Fibroblast of peridontal ligament (primary cell): Measurements from ENCODE around the gene TMEM131L.
A peak's percentile ranks its signal among the peaks of the same experiment; 100 is the strongest.
"Not testable (repeated sequence)": the region's sequence is repeated elsewhere in the genome, so short reads cannot be mapped to it uniquely, and the experiment has no call there.

ENCODE experiments used
- DNase-seq: peaks from one replicate; pipeline ENCODE4 v3.0.0-alpha.2; 2010; ENCODE audit errors: extremely low read depth

TMEM131L gene

DNA sequence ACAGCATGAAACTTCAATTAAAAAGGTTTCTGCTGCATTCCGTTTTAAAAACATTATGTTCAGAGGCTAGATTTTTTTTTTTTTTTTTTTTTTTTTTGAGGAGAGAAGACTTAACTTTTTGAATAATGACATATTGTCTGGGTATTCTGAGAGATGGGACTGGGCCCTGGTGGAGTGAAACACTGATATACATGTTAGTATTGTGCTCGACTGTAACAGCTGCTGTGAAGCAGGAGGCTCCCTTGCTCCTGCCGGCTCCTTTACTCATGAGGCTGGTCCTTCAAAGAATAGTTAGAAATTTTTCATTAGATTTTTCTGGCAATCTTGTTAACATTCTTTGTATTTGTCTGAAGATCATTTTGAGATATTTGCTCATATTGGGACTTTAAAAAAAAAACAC is 73.3 kb downstream of the TMEM131L start:
- no peak for DNase-seq

DNA sequence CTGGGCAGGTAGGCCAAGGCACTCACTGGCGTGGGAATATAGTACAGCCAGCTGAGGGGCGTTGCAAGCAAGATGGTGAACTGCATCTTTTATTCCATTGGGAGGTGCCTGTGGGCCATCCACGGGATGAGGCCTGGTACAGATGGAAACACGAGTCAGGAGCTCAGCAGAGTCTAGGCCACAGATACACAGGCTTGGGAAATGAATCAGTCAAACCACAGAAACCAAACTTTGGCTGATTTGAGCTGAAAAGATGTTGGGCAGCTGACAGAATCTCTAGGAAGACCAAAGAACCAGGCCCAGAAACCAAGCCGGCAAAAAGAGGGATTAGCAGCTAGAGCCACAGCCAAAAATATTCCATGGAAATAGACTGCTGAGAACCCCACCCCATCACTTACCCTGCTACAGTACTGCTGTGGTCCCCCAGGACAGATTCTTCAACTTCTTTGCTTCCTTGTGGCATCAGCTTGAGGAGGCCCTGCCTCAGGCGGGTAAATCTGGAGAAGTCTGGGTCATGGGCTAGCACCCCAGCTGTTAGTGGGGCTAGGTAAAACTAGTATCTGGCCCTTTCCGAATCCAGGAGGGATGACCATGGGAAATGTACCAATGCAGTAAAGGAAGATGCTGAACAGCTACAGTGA is 75.4 kb downstream of the TMEM131L start:
- DNase-seq, result peak; percentile 99

DNA sequence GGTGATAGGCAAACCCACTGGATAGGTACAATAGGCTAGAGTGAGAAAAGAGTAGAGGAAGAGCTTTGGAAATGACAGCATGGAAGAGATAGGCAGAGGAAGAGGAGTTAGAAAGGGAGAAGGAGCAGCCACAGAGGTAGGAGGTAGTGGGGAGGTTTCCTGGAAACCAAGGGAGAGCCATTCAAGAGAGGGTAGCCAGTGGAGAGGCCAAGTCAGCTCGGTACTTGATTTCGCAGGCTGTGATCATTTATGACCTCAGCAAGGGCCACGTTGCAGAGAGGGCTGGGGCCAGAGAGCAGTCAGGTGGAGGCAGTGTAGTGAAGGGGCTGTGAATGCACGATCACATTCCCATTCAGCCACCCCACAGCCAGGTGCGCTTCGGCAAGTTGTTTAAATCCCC is 76.0 kb downstream of the TMEM131L start:
- DNase-seq, result no peak

DNA sequence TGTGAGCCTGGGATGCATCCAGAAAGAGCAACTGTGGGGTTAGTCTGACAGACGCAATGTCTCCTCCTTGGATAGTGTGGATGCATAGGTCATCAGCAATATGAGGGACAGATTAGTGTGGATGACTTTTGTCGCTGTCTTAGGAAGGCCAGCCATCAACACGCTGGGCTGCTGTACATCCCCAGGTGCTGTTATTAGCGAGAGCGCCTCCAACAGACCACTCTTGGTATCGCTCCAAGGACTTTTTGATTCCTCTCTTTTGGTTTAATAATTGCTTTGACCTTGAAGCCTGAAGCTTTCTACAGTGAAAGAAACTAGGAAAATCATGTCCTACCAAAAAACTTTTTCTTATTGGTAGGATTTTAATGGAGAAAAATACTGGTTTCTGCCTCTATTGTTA is 76.7 kb downstream of the TMEM131L start:
- DNase-seq, result no peak

DNA sequence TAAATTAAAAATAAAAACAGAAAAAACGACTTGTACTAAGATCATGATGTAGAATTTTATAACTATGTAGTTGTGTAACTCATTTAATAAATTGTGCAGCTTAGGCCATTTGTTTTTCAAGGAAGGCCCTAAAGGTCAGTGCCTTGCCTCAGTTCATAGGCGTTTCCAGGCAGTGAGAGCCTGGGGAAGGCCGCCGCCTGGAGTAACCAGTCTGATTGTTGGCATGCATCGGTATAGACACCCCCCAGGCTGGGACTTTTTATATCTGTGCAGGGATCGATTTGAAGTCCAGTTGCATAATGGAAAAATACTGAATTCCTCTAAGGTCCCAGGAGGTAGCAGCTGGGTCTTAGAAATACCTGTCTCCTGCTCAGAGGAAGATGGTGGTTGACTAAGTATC is 77.2 kb downstream of the TMEM131L start:
- no peak for DNase-seq

DNA sequence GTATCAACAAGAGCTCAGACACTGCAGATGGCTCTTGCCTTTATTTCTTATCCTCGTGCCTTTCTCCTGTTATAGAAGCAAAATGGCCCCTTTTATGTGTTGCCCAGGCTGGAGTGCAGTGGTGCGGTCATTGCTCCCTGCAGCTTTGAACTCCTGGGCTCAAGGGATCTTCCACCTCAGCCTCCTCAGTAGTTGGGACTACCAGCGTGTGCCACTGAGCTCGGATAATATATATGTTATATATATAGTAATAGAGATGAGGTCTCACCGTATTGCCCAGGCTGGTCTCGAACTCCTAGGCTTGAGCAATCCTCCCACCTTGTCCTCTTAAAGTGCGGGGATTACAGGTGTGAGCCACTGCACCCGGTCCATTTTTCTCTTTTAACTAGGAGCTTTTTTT is 79.7 kb downstream of the TMEM131L start:
- DNase-seq, result no peak

DNA sequence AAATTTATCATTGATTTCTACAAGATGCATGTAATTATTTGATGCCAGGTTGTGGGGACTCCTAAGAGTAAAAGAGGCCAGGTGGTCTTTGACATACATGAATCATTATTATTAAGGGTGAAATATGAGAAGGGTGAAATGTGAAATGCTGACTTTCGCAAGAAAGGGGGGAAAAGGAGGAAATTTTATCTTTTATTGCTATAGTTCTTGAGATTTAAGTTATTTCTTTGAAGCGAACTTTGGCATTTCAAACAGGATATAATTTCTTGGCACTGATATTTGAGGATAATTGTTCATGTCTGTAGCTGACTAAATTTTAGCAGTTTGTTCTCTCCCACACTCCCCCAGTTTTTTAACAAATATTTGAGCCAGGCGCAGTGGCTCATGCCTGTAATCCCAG is 80.1 kb downstream of the TMEM131L start:
- DNase-seq, result no peak

DNA sequence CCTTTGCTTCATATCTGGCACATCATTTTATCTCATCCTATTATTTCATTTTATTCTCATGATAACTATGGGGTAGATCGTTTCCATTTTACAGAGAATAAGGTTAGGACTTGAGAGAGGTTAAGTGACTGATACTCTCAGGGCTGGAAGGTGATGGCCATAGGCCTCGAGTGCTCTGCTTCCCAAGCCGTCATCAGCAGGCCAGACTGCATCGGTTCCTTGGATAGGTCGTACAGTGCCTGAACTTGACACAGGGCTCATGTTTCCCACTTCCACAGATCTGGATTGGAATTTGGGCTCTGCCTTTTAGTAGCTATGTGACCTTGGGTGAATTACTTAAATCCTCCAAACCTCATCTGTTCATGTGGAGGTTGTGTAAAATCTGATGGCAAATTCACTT is 81.4 kb downstream of the TMEM131L start:
- no peak for DNase-seq

DNA sequence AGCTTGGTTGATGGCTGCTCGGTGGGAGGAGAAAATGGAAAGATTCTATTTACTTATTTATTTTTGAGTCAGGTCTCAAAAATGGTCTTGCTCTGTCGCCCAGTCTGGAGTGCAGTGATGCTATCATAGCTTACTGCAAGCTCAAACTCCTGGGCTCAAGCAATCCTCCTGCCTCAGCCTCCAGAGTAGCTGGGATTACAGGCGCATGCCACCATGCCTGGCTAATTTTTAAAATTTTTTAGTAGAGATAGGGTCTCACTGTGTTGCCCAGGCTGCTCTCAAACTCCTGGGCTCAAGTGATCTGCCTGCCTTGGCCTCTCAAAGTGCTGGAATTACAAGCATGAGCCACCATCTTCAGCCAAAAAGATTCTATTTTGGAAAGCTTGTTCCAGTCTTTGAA is 82.7 kb downstream of the TMEM131L start:
- not testable (repeated sequence) for DNase-seq

DNA sequence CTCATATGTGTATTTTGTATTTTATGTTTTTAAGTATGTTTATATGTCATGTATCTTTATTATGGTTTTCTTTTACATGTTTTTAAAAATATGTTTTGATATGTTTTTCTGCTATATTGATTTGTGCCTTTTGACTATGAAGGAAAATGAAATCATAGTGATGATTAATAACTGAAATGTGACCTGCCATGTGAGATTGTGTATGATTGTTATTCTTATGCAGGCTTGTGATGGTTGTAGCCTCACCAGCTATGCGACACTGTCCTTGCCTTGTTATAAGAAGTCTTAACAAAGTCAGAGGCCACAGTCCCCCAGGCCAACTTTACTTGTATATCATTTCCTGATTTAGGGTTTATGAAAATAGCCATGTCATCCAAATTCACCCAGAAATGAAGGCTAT is 83.2 kb downstream of the TMEM131L start:
- DNase-seq, result no peak

DNA sequence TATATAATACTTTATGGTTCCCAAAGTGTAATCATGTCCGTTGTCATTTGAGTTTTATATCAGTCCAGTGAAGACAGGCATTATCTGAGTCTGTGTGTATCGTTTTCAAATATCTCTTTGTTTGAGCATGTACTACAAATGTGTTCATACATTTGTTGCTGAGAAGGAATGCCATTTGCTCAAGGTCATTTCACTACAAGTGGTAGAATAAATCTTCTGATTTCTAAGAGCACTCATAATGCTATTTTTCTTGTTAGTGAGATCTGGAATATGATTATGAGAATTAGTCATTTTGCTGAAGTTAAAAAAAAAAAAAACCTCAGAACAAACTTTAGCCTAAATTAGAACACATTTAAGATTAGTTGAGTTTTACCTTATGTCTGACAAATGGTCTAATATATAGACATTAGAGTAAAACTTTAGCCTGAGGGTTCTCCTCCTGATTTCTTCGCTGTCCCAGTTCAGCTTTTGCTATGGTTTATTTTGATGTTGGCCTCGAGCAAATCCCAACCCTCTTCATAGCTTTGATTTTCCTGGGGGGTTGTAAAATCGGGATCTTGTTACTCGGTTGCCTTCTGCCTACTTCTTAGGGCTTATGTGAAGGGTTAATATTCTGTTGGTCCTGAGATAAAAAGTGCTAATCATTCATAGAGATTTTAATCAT is 87.1 kb downstream of the TMEM131L start:
- DNase-seq, result no peak

DNA sequence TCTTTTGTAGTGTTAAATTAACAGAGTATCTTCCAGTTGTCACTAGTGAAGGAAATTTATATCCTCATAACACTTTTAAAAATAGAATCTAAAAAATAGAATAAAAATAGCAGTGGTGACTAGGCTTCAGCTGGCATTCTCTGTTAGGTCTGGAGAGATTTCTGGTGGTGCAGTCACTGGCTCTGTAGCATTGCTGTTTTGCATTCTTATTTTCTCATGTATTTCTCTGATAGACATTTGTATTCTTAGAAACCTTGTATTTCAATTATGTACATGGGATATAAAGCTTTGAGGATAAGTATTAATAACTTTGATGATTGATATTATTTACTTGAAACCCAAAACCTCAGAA is 87.6 kb downstream of the TMEM131L start:
- no peak for DNase-seq

DNA sequence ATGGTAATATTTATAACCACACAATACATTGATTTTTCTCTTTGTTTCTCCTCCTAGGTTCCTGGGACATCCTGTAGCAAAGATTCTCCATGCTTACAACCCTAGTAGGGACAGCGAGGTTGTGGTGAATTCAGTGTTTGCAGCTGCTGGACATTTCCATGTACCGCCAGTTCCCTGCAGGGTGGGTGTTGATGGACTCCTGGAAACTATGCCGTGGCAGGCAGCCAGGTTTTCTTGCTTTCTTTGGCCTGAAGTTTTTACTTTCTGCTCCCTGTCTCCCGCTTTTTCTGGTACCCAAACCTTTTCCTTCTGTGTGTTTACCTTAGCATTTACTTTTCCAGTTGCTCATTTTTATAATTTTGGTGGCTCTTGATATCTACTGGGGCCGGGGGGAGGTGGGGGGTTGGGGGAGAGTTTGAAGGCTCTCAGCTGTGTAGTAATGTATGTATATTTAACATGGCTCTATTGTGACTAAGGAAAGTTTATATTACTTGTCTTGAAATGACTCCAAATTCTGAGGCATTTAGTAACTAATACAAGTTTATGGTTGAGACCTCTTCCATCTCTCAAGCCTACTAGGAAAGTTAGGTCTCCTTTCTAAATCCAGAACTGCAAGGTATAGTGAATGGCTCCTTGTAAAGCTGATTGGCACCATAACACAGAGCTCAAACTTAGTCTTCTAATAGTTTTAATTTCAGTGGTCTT is 89.7 kb downstream of the TMEM131L start:
- peak; percentile 65 for DNase-seq

DNA sequence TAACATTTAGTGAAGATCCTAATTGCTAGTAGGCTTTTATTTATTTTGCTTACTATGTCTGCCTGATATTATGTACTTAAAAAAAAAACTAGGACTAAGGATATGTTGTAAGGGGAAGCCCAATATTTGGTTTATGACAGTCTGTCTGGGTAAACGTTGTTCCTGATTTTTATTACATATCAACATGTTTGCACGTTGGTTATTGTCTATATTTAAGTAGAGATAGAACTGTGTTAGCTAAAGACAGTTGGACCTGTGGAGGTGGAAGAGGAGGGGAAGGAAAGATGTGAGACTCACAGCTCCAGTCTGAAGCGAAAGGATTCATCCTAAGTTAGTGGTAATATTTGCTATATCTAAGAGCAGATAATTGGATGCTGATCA is 90.3 kb downstream of the TMEM131L start:
- no peak for DNase-seq

DNA sequence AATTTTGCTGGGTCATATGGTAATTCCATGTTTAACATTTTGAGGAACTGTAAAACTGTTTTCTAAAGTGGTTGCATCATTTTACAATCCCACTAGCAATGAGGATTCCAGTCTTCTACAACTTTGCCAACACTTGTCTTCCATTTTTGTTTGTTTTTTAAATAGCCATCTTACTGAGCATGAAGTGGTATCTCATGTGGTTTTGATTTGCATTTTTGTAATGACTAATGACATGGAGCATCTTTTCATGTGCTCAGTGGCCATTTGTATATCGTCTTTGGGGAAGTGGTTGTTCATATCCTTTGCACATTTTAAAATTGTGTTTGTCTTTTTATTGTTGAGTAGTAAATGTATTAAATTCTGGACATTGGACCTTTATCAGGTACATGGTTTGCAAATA is 94.7 kb downstream of the TMEM131L start:
- DNase-seq, result peak; percentile 60

DNA sequence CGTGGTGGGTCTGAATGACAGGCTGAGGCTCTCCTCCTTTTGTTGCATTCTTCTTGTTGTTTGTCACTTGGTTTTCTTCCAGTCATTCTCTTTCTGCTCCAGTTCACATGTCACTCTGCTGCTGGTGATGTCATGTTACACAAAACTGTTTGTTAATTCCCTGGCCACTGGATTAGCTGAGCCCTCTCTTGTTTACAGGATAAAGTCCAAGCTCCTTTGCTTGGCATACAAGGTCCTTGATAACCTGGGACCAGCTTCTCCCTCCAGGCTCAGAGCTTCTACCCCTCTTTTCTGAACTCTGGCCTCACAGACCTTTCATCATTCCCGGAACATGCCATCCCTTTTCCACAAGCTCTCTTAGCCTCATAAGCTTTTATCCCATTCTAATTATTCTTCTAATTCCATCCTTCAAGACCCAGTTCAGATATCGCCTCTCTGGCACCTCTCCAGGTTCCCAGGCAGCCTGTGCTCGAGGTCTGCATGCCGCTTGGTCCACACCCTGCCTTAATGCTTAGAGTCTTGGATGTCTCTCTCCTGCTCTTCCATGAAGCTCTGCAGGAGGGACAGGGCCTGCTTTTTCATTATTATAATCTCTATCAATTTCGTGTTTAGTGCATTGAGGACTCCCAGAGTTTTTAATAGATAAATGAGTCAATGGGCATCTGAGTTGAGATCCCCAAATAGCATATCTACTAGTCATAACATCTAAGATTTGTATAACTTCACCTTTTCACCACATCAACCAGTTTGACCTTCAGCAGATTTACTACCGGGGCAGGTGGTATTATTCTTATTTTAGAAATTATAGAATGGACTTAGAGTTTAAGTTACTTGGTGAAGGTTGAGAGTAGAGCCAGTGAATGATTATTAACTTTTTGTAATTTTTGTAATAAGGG is 98.7 kb downstream of the TMEM131L start:
- peak; percentile 34 for DNase-seq

DNA sequence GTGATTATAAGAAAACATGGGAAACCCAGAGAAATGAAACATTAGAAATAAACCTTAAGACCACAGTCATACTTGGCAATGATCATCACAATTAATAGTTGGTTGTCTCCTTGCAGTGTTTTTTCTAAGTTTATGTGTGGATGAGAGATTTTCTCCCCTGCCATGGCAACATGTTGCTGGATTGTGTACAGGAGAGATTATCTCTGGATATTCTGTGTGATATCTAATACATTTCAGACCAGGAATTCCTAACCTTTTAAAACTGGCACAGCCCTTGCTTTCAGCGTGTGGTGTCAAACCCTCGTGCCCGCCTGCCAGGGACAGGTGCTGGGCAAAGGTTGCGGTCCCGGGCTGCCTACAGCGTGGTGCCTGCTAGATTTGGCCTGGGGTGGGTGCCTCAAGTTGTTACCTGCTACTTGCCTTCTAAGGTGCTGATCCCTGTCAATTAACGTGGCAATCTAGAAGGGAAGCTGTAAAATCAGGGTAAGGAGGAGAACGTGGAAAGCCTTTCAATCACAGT is 100.5 kb downstream of the TMEM131L start:
- DNase-seq, result no peak

DNA sequence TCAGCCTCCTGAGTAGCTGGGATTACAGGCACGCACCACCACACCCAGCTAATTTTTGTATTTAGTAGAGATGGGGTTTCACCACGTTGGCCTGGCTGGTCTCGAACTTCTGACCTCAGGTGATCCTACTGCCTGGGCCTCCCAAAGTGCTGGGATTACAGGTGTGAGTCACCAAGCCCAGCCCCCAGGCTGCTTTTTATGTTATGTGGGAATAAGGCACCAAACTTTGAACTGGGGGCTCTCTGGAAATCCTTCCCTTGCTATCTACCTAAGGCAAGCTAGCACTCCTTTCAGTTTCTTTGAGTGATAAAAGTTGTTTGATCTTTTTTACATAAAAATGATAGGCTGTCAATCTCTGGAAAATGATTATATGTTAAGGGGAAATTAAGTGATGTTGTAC is 101.5 kb downstream of the TMEM131L start:
- DNase-seq, result not testable (repeated sequence)

DNA sequence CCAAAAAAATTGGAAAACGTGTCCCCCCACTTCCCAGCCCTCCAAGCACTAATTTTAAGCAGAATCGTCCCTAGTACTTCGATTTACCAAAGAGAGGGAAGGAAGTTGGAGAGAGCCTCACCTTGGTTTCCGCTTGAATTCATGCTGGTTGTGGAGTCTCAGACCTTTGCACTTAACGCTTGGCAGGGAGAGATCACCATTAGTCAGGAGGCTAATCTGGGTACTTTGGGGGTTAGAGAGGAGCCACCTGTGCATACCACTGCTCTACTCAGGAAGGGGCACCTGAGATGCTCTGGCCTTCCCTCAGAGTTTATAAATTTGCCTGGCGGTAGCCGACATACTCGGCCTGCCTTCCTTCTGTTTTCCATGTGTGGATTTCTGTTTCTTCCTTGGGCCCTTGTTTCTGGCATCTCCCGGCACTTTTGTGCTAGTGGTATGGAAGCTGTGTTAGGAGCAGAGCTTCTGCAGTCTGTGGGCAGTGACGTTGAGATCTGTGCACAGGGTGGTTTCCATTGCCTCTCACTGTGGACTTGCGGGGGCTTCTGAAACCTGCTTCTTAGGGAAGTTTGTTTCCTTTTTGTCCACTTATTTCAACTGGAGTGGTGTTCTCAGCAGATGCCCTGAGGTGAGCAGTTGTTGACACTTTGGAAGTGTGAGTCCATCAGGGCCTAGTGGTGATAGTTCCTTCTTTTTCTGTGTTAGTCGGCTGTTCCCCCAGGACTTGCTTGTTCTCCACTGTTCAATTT is 104.2 kb downstream of the TMEM131L start:
- DNase-seq, result no peak

DNA sequence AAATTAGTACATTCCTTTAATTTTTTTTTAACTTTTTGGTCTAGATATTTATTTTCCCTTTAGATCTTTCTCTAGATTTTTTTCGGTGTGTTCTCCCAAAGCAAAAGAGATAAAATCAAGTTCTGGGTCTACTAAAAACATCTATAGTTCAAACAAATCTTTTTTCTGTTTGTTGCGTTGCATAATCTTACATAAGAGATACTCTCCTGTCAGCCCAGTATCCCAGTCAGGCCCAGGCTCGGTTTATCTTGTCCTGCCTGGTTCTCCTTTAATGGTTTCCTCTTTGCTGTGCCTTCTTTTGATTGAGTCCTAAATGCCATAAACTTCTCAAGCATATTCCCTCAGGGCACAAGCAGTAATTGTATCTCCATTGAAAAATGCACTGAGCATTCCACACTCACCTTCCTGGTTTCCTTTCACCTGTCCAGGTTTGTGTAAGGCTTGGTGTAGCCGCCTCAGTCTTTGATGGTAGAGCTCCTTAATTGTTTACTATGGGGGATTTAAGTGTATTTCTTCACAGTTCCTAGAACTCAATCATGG is 104.9 kb downstream of the TMEM131L start:
- DNase-seq, result no peak

DNA sequence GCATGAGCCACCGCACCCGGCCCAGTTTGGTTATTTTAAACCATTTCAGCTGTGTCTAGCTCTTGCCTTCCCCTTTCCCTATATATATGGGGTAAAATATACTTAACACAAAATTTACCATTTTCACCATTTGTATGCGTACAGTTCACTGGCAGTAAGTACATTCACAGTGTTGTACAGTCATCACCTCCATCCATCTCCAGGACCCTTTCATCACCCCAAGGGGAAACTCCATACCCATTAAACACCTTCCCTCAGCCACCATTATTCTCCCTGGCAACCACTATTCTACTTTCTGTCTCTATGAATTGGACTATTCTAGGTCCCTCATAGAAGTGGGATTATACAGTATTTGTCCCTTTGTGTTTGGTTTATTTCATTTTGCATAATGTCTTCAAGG is 106.4 kb downstream of the TMEM131L start:
- DNase-seq, result no peak
